B cell (primary cell): ENCODE data around the gene COL10A1. TPM values are rescaled to one million over a fixed set of nuclear protein-coding genes. Genes with fewer than 3 reads are reported as not detected.

ENCODE experiments used
- ATAC-seq: fragments of 200-7000 bp; cut with Tn5 transposase; one replicate; pipeline ENCODE4 v1.10.0; 2021; ENCODE audit warnings: low read depth, mild to moderate bottlenecking, moderate number of reproducible peaks, moderate library complexity
- CTCF ChIA-PET: fragments of 350-600 bp; sonication (Branson Sonifier 250); formaldehyde crosslinking; loops from one replicate; lab custom pipeline; 2021; ENCODE audit warnings: antibody characterized with exemption, inconsistent platforms; lab: Charles Lee
- POLR2A ChIA-PET: fragments of 350-600 bp; sonication (Branson Sonifier 250); formaldehyde crosslinking; loops from one replicate; lab custom pipeline; 2021; ENCODE audit warnings: antibody characterized with exemption; lab: Charles Lee
- DNase-seq: peaks from one replicate; pipeline ENCODE4 v3.0.0; 2013
- H2AFZ ChIP-seq: 2 replicates; pipeline ENCODE4 v1.6.1; 2012; ENCODE audit warnings: mild to moderate bottlenecking, low read depth, low read length; ENCODE audit not compliant: insufficient read depth, poor library complexity, severe bottlenecking
- H3K27ac ChIP-seq, 2 donors: 1 replicate in 1 of 2; 2 replicates in 1 of 2; pipeline ENCODE4 v1.5.1; 2012 to 2013; ENCODE audit warnings: low read length in 2 of 2, mild to moderate bottlenecking in 2 of 2, moderate library complexity in 1 of 2
- H3K27me3 ChIP-seq, 4 experiments: fragments of 200-600 bp in 1 of 4; sonication (generic) in 1 of 4; replicated peaks in 1 of 4; 1 replicate in 2 of 4; 2 replicates in 2 of 4; pipeline versions ENCODE4 v1.6.1 to v1.7.0; 2013 to 2016; ENCODE audit warnings: low read length in 3 of 4, mild to moderate bottlenecking in 2 of 4, mixed read lengths in 1 of 4, moderate library complexity in 1 of 4; ENCODE audit not compliant: insufficient read depth in 4 of 4, control insufficient read depth in 3 of 4; ENCODE audit errors: control extremely low read depth in 1 of 4
- H3K36me3 ChIP-seq, 2 experiments: replicated peaks in 1 of 2; 1 replicate in 1 of 2; 2 replicates in 1 of 2; pipeline versions ENCODE4 v1.6.1 to v1.7.1; 2013; ENCODE audit warnings: low read length in 1 of 2; ENCODE audit not compliant: insufficient read depth in 2 of 2, control insufficient read depth in 1 of 2; ENCODE audit errors: control extremely low read depth in 1 of 2, extremely low read depth in 1 of 2
- H3K4me1 ChIP-seq, 2 donors: fragments of 200-600 bp in 1 of 2; sonication (generic) in 1 of 2; 1 replicate in 1 of 2; 2 replicates in 1 of 2; pipeline versions ENCODE4 v1.5.1 to v1.6.1; 2013 to 2017; ENCODE audit warnings: low read length in 2 of 2; ENCODE audit not compliant: control insufficient read depth in 2 of 2, insufficient read depth in 2 of 2
- H3K4me2 ChIP-seq: replicated peaks from 2 replicates; pipeline ENCODE3; 2012; ENCODE audit warnings: mild to moderate bottlenecking, low read depth, low read length; ENCODE audit not compliant: poor library complexity, severe bottlenecking
- H3K4me3 ChIP-seq, 5 experiments: fragments of 200-600 bp in 1 of 5; sonication (generic) in 1 of 5; 1 replicate in 3 of 5; 2 replicates in 2 of 5; pipeline versions ENCODE4 v1.5.1 to v1.7.0; 2011 to 2016; ENCODE audit warnings: low read length in 4 of 5, mild to moderate bottlenecking in 4 of 5, low read depth in 2 of 5, control low read depth in 1 of 5, moderate library complexity in 1 of 5; ENCODE audit not compliant: insufficient read depth in 1 of 5; ENCODE audit errors: control extremely low read depth in 1 of 5, extremely low read depth in 1 of 5
- H3K79me2 ChIP-seq: fragments of 200-600 bp; sonication (generic); one replicate; pipeline ENCODE4 v1.6.0; 2016; ENCODE audit warnings: low read length; ENCODE audit not compliant: control insufficient read depth, insufficient read depth
- H3K9ac ChIP-seq: fragments of 200-600 bp; sonication (generic); 2 replicates; pipeline ENCODE4 v1.6.1; 2017; ENCODE audit warnings: mild to moderate bottlenecking, low read length, moderate library complexity
- H3K9me3 ChIP-seq, 3 donors: one replicate each; pipeline versions ENCODE4 v1.6.1 to v1.7.1; 2013; ENCODE audit warnings: low read length in 2 of 3; ENCODE audit not compliant: control insufficient read depth in 2 of 3, insufficient read depth in 1 of 3; ENCODE audit errors: control extremely low read depth in 1 of 3
- H4K20me1 ChIP-seq: 2 replicates; pipeline ENCODE4 v1.6.0; 2012; ENCODE audit warnings: mild to moderate bottlenecking, low read length; ENCODE audit not compliant: insufficient read depth, control insufficient read depth, poor library complexity, severe bottlenecking
- H3K27ac Mint-ChIP-seq: one replicate; pipeline ENCODE4 v1.8.0; 2021; ENCODE audit warnings: mixed read lengths
- H3K27me3 Mint-ChIP-seq: one replicate; pipeline ENCODE4 v1.8.0; 2021; ENCODE audit warnings: mixed read lengths
- H3K4me1 Mint-ChIP-seq: one replicate; pipeline ENCODE4 v1.8.0; 2021; ENCODE audit warnings: mixed read lengths
- H3K4me3 Mint-ChIP-seq: one replicate; pipeline ENCODE4 v1.8.0; 2021; ENCODE audit warnings: mixed read lengths
- H3K9me3 Mint-ChIP-seq: one replicate; pipeline ENCODE4 v1.8.0; 2022; ENCODE audit warnings: mixed read lengths; ENCODE audit not compliant: insufficient read depth
- EZH2 ChIP-seq: IDR thresholded peaks from 2 replicates; pipeline ENCODE4 v1.6.1; 2012; ENCODE audit warnings: borderline replicate concordance, low read depth, mild to moderate bottlenecking, moderate library complexity, low read length; ENCODE audit not compliant: insufficient read depth, poor library complexity, severe bottlenecking
- WGBS: methylation state at CpG from one replicate; pipeline ENCODE4 v1.1.5; 2013; ENCODE audit warnings: missing lambda C conversion rate; ENCODE audit not compliant: insufficient coverage; 5-methylcytosine and 5-hydroxymethylcytosine counted together
- intact Hi-C: fragments of 100-400 bp; cut with micrococcal nuclease; formaldehyde crosslinking; loops from one replicate; pipeline ENCODE4 v1.10.0; 2022
- polyA plus RNA-seq: library from polyadenylated mRNA; depleted of rRNA; stranded (reverse); fragments of >200 nt; gene quantifications from 2 replicates; pipeline ENCODE4 v1.2.3, GENCODE V29; 2012
- total RNA-seq, 2 donors: library from RNA; stranded (reverse); fragments of 120-200 nt in 1 of 2; gene quantifications; 1 replicate in 1 of 2; 2 replicates in 1 of 2; pipeline versions ENCODE4 v1.2.3 to v1.2.4, GENCODE V29; 2013 to 2022
- TF ChIP-seq, protein P1 (sequence below): fragments of 200-600 bp; IDR thresholded peaks from one replicate; pipeline ENCODE4 v1.8.0; 2022; ENCODE audit warnings: antibody characterized with exemption, mild to moderate bottlenecking

The COL10A1 gene
- total and polyA plus RNA-seq, 2 donors (not counting 1 experiment from before 2014, with no cell fraction given) = not detected

DNA sequence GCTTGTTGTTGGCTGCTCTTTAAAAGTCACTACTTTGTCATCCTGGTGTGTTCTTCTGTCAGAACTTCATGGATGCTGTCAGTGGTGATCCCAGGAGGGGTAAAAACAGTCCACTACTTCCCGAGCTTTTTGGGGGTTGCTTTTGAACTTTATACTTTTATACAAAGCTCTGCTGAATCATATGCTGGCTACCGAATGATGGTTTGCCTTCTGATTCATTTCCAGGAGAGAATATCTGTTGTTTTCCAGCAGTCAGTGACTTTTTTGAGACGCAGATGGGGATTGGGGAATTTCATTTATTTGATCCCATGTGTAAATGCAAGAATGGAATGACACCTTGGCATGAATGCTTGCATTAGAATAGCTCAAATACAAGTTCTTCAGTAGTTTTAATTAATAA, 32.7 kb upstream of the COL10A1 start:
- no peak overlapping the region for H3K4me3 ChIP-seq
- no peak overlapping the region for H3K9ac ChIP-seq
- peaks cover 2 to 4% of the 10 kb centered on the region in 2 experiments for H3K36me3 ChIP-seq
- no peaks in the 10 kb centered on the region for H3K27me3 Mint-ChIP-seq
- no peaks in the 10 kb centered on the region for H3K27me3 ChIP-seq
- H3K9me3 ChIP-seq = peaks cover 0 to 4% (median 0%) of the 10 kb centered on the region in 3 donors
- no peak overlapping the region for H3K27ac Mint-ChIP-seq
- H3K27ac ChIP-seq = no peak overlapping the region
- intact Hi-C loops = no loop called here
- H3K4me1 Mint-ChIP-seq = peaks cover 24% of the 10 kb centered on the region
- H3K79me2 ChIP-seq = no peaks in the 10 kb centered on the region
- no peak overlapping the region for H2AFZ ChIP-seq
- TF ChIP-seq EZH2 = no peak
- TF ChIP-seq, protein P1, sequence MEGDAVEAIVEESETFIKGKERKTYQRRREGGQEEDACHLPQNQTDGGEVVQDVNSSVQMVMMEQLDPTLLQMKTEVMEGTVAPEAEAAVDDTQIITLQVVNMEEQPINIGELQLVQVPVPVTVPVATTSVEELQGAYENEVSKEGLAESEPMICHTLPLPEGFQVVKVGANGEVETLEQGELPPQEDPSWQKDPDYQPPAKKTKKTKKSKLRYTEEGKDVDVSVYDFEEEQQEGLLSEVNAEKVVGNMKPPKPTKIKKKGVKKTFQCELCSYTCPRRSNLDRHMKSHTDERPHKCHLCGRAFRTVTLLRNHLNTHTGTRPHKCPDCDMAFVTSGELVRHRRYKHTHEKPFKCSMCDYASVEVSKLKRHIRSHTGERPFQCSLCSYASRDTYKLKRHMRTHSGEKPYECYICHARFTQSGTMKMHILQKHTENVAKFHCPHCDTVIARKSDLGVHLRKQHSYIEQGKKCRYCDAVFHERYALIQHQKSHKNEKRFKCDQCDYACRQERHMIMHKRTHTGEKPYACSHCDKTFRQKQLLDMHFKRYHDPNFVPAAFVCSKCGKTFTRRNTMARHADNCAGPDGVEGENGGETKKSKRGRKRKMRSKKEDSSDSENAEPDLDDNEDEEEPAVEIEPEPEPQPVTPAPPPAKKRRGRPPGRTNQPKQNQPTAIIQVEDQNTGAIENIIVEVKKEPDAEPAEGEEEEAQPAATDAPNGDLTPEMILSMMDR = no peak
- no peaks in the 10 kb centered on the region for H4K20me1 ChIP-seq
- no peak for DNase-seq
- ChIA-PET CTCF (no interaction called here), POLR2A (no interaction called here)
- no peaks in the 10 kb centered on the region for H3K9me3 Mint-ChIP-seq
- WGBS = 100% methylated on average over 1 of the region's 3 CpGs
- no peaks in the 10 kb centered on the region for H3K4me1 ChIP-seq
- ATAC-seq = no peak
- H3K4me3 Mint-ChIP-seq = no peak overlapping the region
- no peak overlapping the region for H3K4me2 ChIP-seq

- H3K4me3 Mint-ChIP-seq = no peak overlapping the region
- POLR2A ChIA-PET = no interaction called here
- CTCF ChIA-PET = interaction anchor here (1.4 kb wide), 1 partner anchor 61 kb away, joined by 4 read pairs; no protein-coding TSS in a partner anchor
- no peak overlapping the region for H2AFZ ChIP-seq
- no peaks in the 10 kb centered on the region for H3K4me1 ChIP-seq
- no peak overlapping the region for H3K4me3 ChIP-seq
- no peak for ATAC-seq
- H4K20me1 ChIP-seq = no peaks in the 10 kb centered on the region
- intact Hi-C loops = no loop called here
- no peak for DNase-seq
- H3K27ac Mint-ChIP-seq = no peak overlapping the region
- peaks cover 0 to 4% (median 0%) of the 10 kb centered on the region in 3 donors for H3K9me3 ChIP-seq
- TF ChIP-seq, protein P1 = no peak
- no peak for TF ChIP-seq EZH2
- no peaks in the 10 kb centered on the region for H3K27me3 ChIP-seq
- H3K36me3 ChIP-seq = peaks cover 2 to 4% of the 10 kb centered on the region in 2 experiments
- H3K9me3 Mint-ChIP-seq = no peaks in the 10 kb centered on the region
- no peak overlapping the region for H3K4me2 ChIP-seq
- WGBS = no CpG with 5 or more reads among the region's 1 CpG
- no peaks in the 10 kb centered on the region for H3K27me3 Mint-ChIP-seq
- H3K9ac ChIP-seq = no peak overlapping the region
- no peaks in the 10 kb centered on the region for H3K79me2 ChIP-seq
- no peak overlapping the region for H3K27ac ChIP-seq
- peaks cover 15% of the 10 kb centered on the region for H3K4me1 Mint-ChIP-seq
These were observed 31.5 kb upstream of the COL10A1 start for GRCh38 chr6:116157391-116157790.
